ENCODE data around the gene VOPP1. TPM values are rescaled to one million over a fixed set of nuclear protein-coding genes. Genes with fewer than 3 reads are reported as not detected.

Gene VOPP1
- total RNA-seq, 1 experiment from 2014 or later = 30.3 TPM

GRCh38 chr7:55524558-55525310 is 47.6 kb downstream of the VOPP1 start:
- intact Hi-C loops (cut with micrococcal nuclease) = no loop called here
- ATAC-seq (no peak), DNase-seq (ENCODE audit: low read depth, low spot score) (no peak)
- Histone ChIP-seq H3K27me3 (ENCODE audit: insufficient read depth, low read length) (no peaks in the 10 kb centered on the region), H3K36me3 (ENCODE audit: control insufficient read depth in 1 of 2, insufficient read depth in 2 of 2, low read length in 2 of 2) (no peaks in the 10 kb centered on the region), H3K79me2 (ENCODE audit: insufficient read depth, low read length) (no peaks in the 10 kb centered on the region; the same call in 1 of the 2 replicates), H3K4me1 (ENCODE audit: control insufficient read depth in 1 of 2, insufficient read depth in 2 of 2, low read length in 2 of 2) (no peaks in the 10 kb centered on the region), H3K4me2 (ENCODE audit: low read length) (no peak overlapping the region), H3K9ac (ENCODE audit: low read length) (no peak overlapping the region), H3K4me3 (replicated peaks in 1 of 2; ENCODE audit: low read depth in 1 of 2, low read length in 2 of 2) (no peak overlapping the region), H3K9me2 (ENCODE audit: insufficient read depth) (no peaks in the 10 kb centered on the region), H3K27ac (ENCODE audit: low read depth, low read length) (no peak overlapping the region), H3K9me3 (ENCODE audit: control insufficient read depth in 1 of 2, insufficient read depth in 1 of 2, low read depth in 1 of 2, low read length in 2 of 2) (no peaks in the 10 kb centered on the region), H2AFZ (ENCODE audit: low read depth, low read length, poor library complexity, severe bottlenecking) (no peak overlapping the region), H4K20me1 (ENCODE audit: insufficient read depth) (no peaks in the 10 kb centered on the region)
- CTCF ChIA-PET = no interaction called here
- no TSS peak for BruUV-seq (replicated peaks)
- RAD21 ChIA-PET (ENCODE audit: low non-redundant PET in 1 of 2, low total read pairs in 2 of 2, uncharacterized antibody in 2 of 2, unreplicated experiment in 2 of 2) = no interaction called here
- TF ChIP-seq YY1 (IDR thresholded peaks at IDR 0.05; ENCODE audit: extremely low read depth, insufficient replicate concordance, low read depth, low read length) = no peak
- peak; percentile 17; the same call in 1 of the 2 replicates for TF ChIP-seq RAD21 (IDR thresholded peaks at IDR 0.05; ENCODE audit: low read depth)
- POLR2A ChIA-PET = interaction anchor here (0.5 kb wide), 1 partner anchor 14 kb away, joined by 3 read pairs; no protein-coding TSS in a partner anchor

DNA sequence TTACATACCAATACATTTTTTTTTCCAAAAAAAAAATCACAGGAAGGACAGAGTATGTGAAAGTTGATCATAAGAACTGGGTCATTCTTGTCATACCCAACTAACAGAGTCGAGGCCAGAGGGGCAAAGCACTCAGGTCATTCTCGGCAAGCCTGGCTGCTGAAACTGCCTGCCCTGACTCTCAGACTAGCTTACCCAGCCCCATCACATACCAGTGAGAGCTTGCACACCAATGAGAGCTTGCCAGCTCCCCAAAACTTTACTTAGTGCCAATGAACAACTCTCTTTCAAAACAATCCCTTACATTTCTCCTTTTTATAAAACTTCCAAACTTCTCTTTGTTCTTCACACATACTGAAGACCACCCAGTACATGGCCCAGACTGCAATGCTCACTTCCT is 48.9 kb downstream of the VOPP1 start:
- no peak for DNase-seq (ENCODE audit: low read depth, low spot score)
- H2AFZ ChIP-seq (ENCODE audit: low read depth, low read length, poor library complexity, severe bottlenecking) = no peak overlapping the region
- H3K4me2 ChIP-seq (ENCODE audit: low read length) = no peak overlapping the region
- peaks cover 0 to 3% of the 10 kb centered on the region in 2 experiments; a peak in 1 of 4 replicates for H3K36me3 ChIP-seq (ENCODE audit: control insufficient read depth in 1 of 2, insufficient read depth in 2 of 2, low read length in 2 of 2)
- no peaks in the 10 kb centered on the region for H3K4me1 ChIP-seq (ENCODE audit: control insufficient read depth in 1 of 2, insufficient read depth in 2 of 2, low read length in 2 of 2)
- ChIA-PET POLR2A (no interaction called here), RAD21 (ENCODE audit: low non-redundant PET in 1 of 2, low total read pairs in 2 of 2, uncharacterized antibody in 2 of 2, unreplicated experiment in 2 of 2) (no interaction called here), CTCF (no interaction called here)
- no TSS peak for BruUV-seq (replicated peaks)
- intact Hi-C loops (cut with micrococcal nuclease) = no loop called here
- no peak overlapping the region for H3K4me3 ChIP-seq (replicated peaks in 1 of 2; ENCODE audit: low read depth in 1 of 2, low read length in 2 of 2)
- no peaks in the 10 kb centered on the region for H3K9me3 ChIP-seq (ENCODE audit: control insufficient read depth in 1 of 2, insufficient read depth in 1 of 2, low read depth in 1 of 2, low read length in 2 of 2)
- H3K27ac ChIP-seq (ENCODE audit: low read depth, low read length) = no peak overlapping the region
- no peak overlapping the region for H3K9ac ChIP-seq (ENCODE audit: low read length)
- H3K9me2 ChIP-seq (ENCODE audit: insufficient read depth) = no peaks in the 10 kb centered on the region
- no peaks in the 10 kb centered on the region for H4K20me1 ChIP-seq (ENCODE audit: insufficient read depth)
- no peaks in the 10 kb centered on the region for H3K27me3 ChIP-seq (ENCODE audit: insufficient read depth, low read length)
- no peaks in the 10 kb centered on the region; the same call in 1 of the 2 replicates for H3K79me2 ChIP-seq (ENCODE audit: insufficient read depth, low read length)
- ATAC-seq = no peak
- TF ChIP-seq SIN3A (IDR thresholded peaks at IDR 0.05; ENCODE audit: low read depth) = no peak
- TF ChIP-seq JUND (IDR thresholded peaks at IDR 0.05) = no peak
- TF ChIP-seq CEBPB (IDR thresholded peaks at IDR 0.05; ENCODE audit: low read depth) = no peak
- no peak for TF ChIP-seq FOSL1 (IDR thresholded peaks at IDR 0.05; ENCODE audit: low read depth)
- no peak for TF ChIP-seq TCF7L2 (IDR thresholded peaks at IDR 0.05; ENCODE audit: borderline replicate concordance, extremely low read depth, insufficient read depth, insufficient read length)
- TF ChIP-seq EGR1 (IDR thresholded peaks at IDR 0.05; ENCODE audit: low read depth) = no peak
- no peak for TF ChIP-seq YY1 (IDR thresholded peaks at IDR 0.05; ENCODE audit: extremely low read depth, insufficient replicate concordance, low read depth, low read length)
- TF ChIP-seq SRF (IDR thresholded peaks at IDR 0.05; ENCODE audit: low read depth) = no peak
- TF ChIP-seq SP1 (IDR thresholded peaks at IDR 0.05; ENCODE audit: low read depth) = no peak
- TF ChIP-seq ELF1 (IDR thresholded peaks at IDR 0.05; ENCODE audit: borderline replicate concordance, low read depth) = no peak
- TF ChIP-seq ZNF274 (IDR thresholded peaks at IDR 0.05; ENCODE audit: low read depth, low read length) = no peak
- TF ChIP-seq, protein P1, sequence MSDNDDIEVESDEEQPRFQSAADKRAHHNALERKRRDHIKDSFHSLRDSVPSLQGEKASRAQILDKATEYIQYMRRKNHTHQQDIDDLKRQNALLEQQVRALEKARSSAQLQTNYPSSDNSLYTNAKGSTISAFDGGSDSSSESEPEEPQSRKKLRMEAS (IDR thresholded peaks at IDR 0.05) = no peak
- TF ChIP-seq EZH2phosphoT487 (IDR thresholded peaks at IDR 0.05; ENCODE audit: borderline replicate concordance) = no peak
- no peak for TF ChIP-seq ZFX (IDR thresholded peaks at IDR 0.05)
- no peak for TF ChIP-seq POLR2A (IDR thresholded peaks at IDR 0.05; ENCODE audit: borderline replicate concordance, extremely low read depth, insufficient read depth, insufficient read length)
- TF ChIP-seq, protein P2, sequence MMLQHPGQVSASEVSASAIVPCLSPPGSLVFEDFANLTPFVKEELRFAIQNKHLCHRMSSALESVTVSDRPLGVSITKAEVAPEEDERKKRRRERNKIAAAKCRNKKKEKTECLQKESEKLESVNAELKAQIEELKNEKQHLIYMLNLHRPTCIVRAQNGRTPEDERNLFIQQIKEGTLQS (IDR thresholded peaks at IDR 0.05) = no peak
- TF ChIP-seq EZH2 (IDR thresholded peaks at IDR 0.05) = no peak
- no peak for TF ChIP-seq REST (IDR thresholded peaks at IDR 0.05; ENCODE audit: low read depth)

All from HCT116 (cell line).